C4-2B (cell line): ENCODE results near the gene CTNNA3.

Experiments
- CTCF ChIP-seq: fragments of 450-650 bp; conservative IDR thresholded peaks from 2 replicates; pipeline ENCODE4 v1.5.1; 2017; ENCODE audit warnings: mild to moderate bottlenecking
- ZFX ChIP-seq: fragments of 450-650 bp; IDR thresholded peaks from 2 replicates; pipeline ENCODE4 v1.6.1; 2017

GRCh38 chr10:66678521-66678920 is 1017.5 kb downstream of the CTNNA3 start:
- TF ChIP-seq CTCF (no peak), ZFX (no peak)
